ENCODE data around the gene LGALS8.
"Not testable (repeated sequence)": the region's sequence is repeated elsewhere in the genome, so short reads cannot be mapped to it uniquely, and the experiment has no call there.

Gene LGALS8

DNA sequence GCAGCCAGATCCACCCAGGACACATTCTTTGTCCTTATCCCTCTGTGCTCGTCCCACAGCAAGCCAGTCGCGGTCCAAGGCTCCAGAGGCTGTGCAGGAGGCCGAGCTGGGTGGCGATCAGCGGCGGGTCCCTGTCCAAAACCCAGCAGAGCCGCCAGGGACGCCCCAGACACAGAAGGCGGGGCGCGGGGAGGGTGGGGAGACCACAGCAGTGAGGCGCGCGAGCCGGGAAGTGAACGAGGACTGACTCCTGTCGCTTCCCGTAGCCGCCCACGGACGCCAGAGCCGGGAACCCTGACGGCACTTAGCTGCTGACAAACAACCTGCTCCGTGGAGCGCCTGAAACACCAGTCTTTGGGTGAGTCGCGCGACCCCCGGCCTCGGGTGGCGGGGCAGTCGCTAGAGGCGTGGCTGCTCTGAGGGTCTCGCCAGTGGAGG, at the start of gene LGALS8:
LGALS8 (plus strand) TSS at position 279 of the 438 bp plus-strand sequence. CDS start 2,089 bp downstream, outside the sequence.
- DNase-seq (ENCODE audit: low read depth in 2 of 2) = peak; percentile 81 to 88

DNA sequence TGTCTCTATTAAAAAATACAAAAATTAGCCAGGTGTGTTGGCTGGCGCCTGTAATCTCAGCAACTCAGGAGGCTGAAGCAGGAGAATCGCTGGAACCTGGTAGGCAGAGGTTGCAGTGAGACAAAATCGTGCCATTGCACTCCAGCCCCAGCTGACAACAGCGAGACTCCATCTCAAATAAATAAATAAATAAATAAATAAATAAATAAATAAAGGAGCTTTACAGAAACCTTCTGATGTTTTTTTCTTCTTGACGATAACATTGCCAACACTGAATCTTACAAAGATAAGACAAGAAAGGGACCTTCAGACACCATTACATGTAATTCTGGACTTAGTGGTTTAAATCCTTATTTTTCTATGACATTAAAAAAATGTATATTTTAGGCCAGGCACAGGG, 47.8 kb upstream of the LGALS8 start:
- no peak for DNase-seq (ENCODE audit: low read depth in 2 of 2)

DNA sequence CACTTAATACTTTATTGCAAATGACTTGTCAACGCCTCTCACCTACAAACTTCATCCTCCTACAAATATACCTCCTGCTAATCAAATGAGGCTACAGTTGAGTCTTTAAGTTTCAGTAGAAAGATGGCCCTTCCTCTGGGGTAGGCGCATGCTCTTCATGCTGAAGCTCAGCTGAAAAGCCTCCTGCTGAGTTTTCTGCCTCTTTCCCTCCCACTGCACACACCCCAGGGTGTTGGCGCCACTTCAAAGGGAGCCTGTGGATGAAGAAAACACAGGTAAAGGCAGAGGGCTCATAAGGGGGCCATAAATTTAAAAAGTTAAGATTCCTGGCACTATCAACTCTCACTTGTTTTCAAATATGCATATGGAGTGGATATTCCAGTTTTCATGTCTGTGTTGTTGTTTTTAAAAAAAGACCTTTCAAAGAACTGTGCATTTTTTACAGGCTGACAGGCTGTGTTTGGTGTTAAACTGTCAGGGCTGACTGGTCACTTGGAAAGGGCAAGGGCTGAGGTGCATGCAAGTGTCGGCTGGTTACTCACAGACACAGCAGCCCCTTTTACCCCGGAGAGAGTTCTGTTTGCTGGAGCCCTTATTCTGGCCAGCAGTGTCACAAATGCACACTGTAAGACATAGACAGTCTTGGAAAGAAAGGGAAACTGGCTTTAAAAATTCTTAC, 42.9 kb upstream of the LGALS8 start:
- DNase-seq (ENCODE audit: low read depth in 2 of 2) = no peak

DNA sequence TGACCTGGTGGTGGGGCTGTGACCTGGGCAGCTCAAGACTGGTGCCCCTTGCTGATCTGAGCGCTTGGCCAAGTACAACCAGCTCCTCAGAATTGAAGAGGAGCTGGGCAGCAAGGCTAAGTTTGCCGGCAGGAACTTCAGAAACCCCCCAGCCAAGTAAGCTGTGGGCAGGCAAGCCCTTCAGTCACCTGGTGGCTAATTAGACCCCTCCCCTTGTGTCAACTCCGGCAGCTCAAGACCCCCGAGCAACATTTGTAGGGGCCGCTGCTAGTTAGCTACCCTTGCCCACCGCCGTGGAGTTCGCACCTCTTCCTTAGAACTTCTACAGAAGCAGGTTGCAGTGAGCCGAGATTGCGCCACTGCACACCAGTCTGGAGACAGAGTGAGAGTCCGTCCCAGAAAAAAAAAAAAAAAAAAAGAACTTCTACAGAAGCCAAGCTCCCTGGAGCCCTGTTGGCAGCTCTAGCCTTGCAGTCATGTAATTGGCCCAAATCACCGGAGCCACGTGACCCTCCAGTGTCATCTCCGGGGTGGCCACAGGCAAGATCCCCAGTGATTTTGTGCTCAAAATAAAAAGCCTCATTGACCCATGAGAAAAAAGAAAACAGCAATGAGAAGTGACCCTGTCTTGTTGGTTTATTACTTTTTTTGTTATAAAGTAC, 39.3 kb upstream of the LGALS8 start:
- DNase-seq (ENCODE audit: low read depth in 2 of 2) = no peak

DNA sequence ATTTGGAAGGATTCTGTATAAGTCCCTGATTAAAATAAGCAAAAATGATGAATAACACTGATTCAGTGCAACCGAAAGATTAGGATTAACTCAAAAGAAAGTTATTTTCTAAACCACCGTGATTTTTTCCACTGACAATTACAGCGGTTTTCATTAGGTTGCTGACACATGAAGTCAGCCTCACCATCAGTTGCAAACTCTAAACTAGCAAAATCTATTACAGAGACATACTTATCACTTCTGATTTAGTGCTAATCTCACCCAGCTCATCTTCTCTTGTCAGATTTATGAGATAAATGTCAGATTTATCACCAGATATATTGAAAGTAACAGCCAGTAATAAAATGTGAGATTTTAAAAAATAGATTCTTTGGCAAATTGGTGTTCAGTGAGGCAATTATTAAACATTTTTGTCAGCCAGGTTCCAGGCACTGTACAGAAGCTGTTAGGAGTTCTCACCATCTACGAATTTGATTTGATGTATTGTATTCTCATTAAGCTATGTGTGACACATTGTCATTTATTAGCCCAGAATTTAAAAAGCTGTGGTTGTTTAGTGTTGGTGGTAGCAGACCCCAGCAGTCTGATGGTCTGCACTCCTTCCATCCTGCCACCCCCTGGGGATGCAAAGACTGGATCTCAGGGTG, 37.3 kb upstream of the LGALS8 start:
- DNase-seq (ENCODE audit: low read depth in 2 of 2) = no peak

DNA sequence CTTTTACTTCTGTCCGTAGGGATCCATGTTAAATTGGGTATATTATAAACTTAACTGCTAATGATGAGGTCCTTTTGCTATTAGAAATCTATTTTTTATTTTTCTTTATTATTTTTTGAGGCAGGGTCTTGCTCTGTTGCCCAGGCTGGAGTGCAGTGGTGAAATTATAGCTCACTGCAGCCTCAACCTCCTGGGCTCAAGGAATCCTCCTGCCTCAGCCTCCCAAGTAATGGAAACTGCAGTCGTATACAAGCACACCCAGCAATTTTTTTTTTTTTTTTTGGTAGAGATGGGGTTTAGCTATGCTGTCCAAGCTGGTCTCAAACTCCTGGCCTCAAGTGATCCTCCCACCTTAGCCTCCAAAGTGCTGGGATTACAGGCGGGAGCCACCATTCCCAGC, 34.6 kb upstream of the LGALS8 start:
- not testable (repeated sequence) for DNase-seq (ENCODE audit: low read depth in 2 of 2)

DNA sequence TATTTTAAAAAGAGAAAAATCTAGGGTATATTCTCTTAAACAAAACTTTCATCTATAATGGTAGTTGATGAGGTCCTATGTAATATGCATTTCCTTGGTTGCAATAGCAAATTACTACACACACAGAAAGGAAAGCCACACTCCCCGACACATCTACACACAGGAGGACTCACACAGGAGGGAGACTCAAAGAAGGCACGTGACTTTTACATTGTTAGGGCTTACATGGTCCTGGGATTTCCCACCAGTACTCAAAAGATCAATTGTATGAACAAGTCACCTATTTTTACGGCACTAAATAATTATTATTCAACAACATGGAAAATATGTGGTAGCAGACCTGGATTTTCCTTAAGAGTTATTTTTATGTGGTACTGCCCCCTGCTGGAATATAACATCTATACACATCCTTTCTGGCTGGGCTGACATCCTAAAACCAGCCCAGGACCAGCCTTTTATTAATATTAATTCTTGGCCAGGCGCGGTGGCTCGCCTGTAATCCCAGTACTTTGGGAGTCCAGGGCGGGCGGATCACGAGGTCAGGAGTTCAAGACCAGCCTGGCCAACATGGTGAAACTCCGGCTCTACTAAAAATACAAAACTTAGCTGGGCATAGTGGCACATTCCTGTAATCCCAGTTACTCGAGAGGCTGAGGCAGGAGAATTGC, 33.9 kb upstream of the LGALS8 start:
- no peak for DNase-seq (ENCODE audit: low read depth in 2 of 2)

DNA sequence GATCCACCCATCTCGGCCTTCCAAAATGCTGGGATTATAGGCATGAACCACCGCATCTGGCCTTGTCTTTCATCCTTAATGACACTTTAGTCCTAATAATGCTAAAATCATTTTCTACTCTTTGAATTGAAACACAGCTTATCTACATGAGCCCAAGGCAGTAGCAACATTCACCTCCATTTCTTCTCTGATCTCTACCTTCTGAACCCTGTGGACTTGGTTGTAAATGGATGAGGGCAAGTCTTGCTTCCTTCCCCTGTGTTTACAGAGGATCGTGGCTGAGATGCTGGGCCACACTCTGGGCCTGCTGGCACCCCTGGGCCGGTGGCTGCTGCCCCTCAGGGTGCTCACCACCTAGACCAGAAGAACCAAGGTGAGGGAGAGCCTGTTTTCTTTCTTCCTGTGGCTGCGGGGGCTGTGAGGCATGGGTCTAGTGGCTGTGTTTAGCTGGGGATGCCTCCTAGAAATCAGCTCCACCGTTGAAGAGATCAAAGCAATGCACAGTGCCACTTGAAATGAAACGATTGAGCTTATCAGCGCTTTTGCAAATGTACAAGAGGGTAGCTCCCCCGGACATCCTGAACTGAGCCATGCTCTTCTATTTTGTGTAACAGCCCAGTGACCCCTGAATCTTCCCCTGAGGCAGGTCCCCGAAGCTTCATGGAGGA, 32.2 kb upstream of the LGALS8 start:
- no peak for DNase-seq (ENCODE audit: low read depth in 2 of 2)

DNA sequence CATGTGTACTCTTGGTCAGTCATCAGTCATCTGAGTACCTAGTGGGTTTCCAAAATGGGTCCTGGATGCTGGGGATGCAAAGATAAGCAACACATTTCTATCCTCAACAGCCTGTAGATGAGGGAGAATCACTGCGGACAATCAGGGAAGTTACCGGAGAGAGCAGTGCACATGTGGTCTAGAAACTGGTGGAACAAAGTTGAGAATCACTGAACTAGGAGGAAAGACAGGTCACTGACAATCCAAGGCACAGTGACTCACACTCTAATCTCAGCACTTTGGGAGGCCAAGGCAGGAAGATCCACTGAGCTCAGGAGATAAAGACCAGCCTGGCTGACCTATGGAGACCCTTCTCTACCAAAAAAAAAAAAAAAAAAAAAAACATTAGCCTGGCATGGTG, 31.4 kb upstream of the LGALS8 start:
- no peak for DNase-seq (ENCODE audit: low read depth in 2 of 2)

DNA sequence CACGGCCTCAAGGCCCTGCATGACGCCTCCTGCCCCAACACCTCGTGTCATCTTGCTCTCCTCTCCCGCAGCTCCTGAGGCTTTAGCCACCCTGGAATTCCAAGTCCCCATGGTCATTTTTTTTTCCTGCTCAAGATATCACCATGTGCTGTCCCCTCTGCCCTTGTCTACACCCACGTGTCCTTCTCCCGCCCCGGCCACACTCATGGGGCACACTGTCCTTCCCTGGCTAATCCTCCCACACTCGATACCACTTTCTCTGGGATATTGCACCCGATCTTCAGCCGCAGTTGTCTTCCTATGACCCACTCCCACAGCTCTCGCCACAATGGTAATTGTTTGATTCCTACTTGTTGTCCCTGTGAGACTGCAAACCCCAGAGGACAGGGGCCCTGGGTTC, 29.7 kb upstream of the LGALS8 start:
- DNase-seq (ENCODE audit: low read depth in 2 of 2) = no peak

DNA sequence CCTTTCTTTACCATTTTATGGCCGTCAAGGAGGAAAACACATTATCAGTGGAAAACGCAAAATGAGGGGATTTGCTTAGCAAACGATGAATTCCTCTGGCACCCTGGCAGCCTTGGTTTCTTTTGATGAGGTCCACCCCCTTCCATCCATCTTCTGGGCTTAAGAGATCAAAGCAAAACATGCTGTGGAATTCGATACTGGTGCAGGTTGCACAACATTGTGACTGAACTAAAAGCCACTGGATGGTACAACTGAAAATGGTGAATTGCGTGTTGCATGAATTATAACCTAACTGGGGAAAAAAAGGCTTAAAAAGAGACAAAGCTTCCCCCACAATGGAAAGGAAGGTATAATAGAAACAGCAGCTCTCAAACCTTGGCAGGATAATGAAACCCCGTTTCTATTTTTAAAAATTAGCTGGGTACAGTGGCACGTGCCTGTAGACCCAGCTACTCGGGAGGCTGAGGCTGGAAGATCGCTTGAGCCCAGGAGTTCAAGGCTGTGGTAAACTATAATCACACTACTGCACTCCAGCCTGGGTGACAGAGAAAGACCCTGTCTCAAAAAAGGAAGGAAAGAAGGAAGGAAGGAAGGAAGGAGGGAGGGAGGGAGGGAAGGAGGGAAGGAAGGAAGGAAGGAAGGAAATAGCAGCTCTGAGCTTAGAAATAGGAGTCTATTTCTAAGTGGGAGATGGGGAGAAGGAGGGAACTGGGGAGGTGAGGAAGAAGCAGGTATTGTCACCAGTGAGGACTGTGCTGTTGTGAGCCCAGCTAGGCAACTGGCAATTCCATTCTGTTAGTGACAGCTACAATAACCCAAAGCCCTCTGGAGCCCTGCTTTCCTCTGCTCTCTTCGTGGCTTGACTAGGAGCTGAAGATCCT, 29.0 kb upstream of the LGALS8 start:
- no peak for DNase-seq (ENCODE audit: low read depth in 2 of 2)

DNA sequence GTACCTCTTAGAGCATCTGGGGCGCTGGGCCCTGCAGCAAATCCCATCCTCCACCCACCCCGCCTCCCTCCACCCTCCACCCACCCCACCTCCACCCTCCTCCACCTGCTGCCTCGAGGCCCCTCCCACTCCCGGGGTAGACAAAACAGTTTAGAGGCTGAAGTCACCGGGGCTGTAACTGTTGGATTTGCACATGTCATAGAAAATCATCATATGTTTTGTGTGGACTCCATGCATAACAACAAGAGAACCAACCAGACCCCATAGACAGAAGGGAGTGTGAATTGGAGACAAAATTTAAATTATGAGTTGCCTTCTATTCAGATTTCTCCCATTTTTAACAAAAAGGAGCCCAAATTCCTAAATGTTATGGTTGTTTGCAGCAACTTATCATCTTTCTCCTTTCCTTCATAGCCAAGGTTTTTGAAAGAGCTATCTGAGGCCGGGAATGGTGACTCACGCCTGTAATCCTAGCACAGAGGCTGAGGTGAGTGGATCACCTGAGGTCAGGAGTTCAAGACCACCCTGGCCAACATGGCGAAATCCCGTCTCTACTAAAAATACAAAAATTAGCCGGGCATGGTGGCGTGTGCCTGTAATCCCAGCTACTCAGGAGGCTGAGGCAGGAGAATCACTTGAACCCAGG, 28.2 kb upstream of the LGALS8 start:
- no peak for DNase-seq (ENCODE audit: low read depth in 2 of 2)

DNA sequence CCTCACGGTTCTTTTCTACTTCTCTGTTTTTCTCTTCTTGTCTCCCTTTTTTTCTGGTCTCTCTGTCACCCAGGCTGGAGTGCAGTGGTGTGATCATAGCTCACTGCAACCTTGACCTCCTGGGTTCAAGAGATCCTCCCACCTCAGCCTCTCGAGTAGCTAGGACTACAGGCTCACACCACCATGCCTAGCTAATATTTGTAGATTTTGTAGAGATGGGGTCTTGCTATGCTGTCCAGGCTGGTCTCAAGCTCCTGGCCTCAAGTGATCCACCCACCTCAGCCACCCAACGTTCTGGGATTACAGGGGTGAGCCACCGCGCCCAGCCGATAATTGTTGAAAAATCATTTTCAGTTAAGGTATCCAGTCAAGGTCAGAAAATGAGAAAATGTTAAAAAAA, 25.9 kb upstream of the LGALS8 start:
- DNase-seq (ENCODE audit: low read depth in 2 of 2) = no peak

DNA sequence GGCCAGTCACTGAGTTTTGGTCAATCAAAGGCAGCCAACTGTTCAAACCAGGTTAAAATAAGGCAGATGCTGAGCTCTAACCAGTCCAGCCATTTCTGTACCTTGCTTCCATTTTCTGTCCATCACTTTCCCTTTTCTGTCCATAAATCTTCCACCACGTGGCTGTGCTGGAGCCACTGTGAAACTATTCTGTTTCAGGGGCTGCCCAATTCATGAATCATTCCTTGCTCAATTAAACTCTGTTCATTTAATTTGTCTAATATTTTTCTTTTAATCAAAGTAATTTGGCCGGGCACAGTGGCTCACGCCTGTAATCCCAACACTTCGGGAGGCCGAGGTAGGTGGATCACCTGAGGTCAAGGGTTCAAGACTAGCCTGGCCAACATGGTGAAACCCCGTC, 22.7 kb upstream of the LGALS8 start:
- no peak for DNase-seq (ENCODE audit: low read depth in 2 of 2)

DNA sequence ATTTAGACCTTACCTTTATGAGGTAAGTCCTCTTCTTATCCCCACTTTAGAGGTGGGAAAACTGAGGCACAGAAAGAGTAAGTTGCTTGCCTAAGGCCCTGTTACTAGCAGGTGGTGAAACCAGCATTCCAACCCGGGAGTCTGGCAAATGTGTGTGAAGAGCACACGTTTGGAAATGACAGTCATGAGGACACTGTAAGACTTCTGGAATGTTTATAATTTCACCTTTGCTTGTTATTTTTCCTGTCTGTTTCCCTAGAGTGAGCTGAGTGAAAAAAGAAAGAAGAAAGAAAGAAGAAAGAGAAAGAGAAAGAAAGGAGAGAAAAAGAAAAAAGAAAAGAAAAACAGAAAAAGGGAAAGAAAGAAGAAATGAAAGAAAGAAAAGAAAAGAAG, 21.2 kb upstream of the LGALS8 start:
- DNase-seq (ENCODE audit: low read depth in 2 of 2) = no peak

DNA sequence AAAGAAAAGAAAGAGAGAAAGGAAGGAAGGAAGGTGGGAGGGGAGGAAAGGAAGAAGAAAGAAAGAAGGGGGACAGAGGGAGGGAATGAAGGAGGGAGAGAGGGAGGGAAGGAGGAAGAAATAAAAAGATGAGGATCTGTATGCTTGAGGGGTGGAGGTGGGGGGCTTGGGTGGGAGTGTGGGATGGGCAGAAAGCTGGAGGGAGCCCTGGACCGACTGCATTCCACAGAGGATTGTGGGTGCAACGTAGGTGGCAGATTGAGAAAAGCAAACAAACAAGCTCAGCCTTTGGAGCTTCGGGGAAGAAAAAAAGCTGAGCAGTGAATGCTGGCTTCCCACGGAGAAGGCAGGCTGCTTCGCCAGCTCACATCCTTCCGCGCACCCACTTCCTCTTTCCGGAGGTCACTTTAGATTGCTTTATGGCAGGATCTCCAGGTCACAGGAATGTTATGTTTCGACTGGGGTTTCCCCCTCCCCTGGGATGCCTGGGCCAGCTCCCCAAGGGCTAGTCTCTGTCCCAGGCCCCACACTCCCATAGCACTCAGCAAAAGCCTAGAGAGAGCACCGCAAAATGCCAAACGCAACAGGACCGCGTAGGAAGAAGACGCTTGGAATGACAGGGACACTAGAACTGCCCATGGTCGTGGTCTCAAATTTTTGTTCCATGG, 20.7 kb upstream of the LGALS8 start:
- no peak for DNase-seq (ENCODE audit: low read depth in 2 of 2)

DNA sequence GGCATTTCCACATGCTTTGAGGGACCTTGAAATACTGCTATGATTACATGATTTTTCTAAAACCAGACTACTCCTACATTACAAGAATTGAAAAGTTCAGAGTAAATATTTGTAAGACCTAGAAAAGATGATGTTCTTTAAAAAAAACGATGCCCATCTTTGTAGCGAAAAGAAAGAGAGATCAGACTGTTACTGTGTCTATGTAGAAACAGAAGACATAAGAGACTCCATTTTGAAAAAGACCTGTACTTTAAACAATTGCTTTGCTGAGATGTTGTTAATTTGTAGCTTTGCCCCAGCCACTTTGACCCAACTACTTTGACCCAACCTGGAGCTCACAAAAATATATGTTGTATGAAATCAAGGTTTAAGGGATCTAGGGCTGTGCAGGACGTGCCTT, 19.4 kb upstream of the LGALS8 start:
- not testable (repeated sequence) for DNase-seq (ENCODE audit: low read depth in 2 of 2)

DNA sequence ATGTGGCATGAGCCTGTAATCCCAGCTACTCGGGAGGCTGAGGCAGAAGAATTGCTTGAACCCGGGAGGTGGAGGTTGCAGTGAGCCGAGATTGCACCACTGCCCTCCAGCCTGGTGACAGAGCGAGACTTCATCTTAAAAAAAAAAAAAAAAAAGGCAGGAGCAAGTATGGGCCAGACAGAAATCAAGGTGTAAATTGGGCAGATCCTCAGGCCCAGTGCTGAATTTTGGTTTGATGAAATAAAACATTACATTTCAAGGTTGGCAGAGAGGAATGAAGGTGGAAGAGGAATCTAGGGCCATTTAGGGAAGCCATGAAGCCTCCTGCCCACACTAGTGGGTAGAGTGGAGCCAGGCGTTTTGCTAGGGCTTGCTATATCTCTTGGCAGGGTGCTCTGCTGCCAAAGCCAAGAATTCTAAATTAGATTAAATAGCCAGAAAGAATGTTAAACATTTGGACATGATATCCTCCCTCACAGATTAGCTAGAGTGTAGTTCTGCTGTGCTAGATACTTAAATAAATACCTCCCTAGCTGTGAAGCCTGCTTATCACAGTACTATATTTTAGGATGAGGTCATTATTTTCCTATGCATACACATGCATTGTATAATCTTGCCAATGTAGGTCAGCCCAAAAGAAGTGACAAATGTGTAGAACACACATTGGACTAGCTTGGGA, 16.6 kb upstream of the LGALS8 start:
- no peak for DNase-seq (ENCODE audit: low read depth in 2 of 2)

DNA sequence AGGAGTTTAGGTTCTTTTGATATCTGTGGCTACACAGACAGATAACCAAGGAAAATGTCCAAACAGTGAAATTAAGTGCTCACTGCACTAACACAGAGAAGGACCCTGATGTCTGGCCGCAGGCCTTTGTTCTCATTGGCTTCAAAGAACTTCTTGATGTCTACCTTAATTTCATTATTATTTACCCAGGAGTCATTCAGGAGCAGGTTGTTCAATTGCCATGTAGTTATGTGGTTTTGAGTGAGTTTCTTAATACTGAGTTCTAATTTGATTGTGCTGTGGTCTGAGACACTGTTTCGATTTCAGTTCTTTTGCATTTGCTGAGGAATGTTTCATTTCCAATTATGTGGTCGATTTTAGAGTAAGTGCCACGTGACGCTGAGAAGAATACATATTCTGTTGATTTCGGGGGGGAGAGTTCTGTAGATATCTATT, 15.2 kb upstream of the LGALS8 start:
- no peak for DNase-seq (ENCODE audit: low read depth in 2 of 2)
